Spleen (tissue), 11 donors: ENCODE data around the gene NUDT16. TPM values are rescaled to one million over a fixed set of nuclear protein-coding genes. Genes with fewer than 3 reads are reported as not detected.

Experiments
- DNase-seq: peaks from one replicate; pipeline ENCODE4 v3.0.0-alpha.2; 2020
- H3K27ac ChIP-seq, 8 donors: fragments of 200-600 bp; sonication (generic) in 7 of 8; 1 replicate in 4 of 8; 2 replicates in 4 of 8; pipeline versions ENCODE4 v1.5.0 to v1.8.0; 2016 to 2021; ENCODE audit warnings: inconsistent platforms in 4 of 8, mild to moderate bottlenecking in 4 of 8, moderate library complexity in 1 of 8
- H3K27me3 ChIP-seq, 7 donors: fragments of 200-600 bp; sonication (generic) in 6 of 7; replicated peaks in 1 of 7; 1 replicate in 4 of 7; 2 replicates in 3 of 7; pipeline versions ENCODE4 v1.5.0 to v1.8.0; 2016 to 2021; ENCODE audit warnings: inconsistent platforms in 3 of 7, mild to moderate bottlenecking in 1 of 7
- H3K36me3 ChIP-seq, 6 donors: fragments of 200-600 bp; sonication (generic) in 5 of 6; 1 replicate in 4 of 6; 2 replicates in 2 of 6; pipeline versions ENCODE4 v1.5.0 to v1.8.0; 2016 to 2021; ENCODE audit warnings: inconsistent platforms in 2 of 6
- H3K4me1 ChIP-seq, 6 donors: fragments of 200-600 bp; sonication (generic) in 5 of 6; 1 replicate in 3 of 6; 2 replicates in 3 of 6; pipeline versions ENCODE4 v1.5.0 to v1.8.0; 2016 to 2021; ENCODE audit warnings: inconsistent platforms in 3 of 6
- H3K4me3 ChIP-seq, 8 donors: fragments of 200-600 bp; sonication (generic) in 7 of 8; 1 replicate in 4 of 8; 2 replicates in 4 of 8; pipeline versions ENCODE4 v1.5.0 to v1.8.0; 2016 to 2021; ENCODE audit warnings: inconsistent platforms in 4 of 8, mild to moderate bottlenecking in 4 of 8, moderate library complexity in 2 of 8
- H3K9me3 ChIP-seq, 8 donors: fragments of 200-600 bp; sonication (generic) in 7 of 8; 1 replicate in 4 of 8; 2 replicates in 4 of 8; pipeline versions ENCODE4 v1.5.0 to v1.8.0; 2016 to 2021; ENCODE audit warnings: inconsistent platforms in 4 of 8
- POLR2A ChIP-seq, 3 donors: fragments of 450-650 bp; IDR thresholded peaks; one replicate each; pipeline ENCODE4 v1.5.1; 2017; ENCODE audit warnings: antibody characterized with exemption in 3 of 3, mild to moderate bottlenecking in 1 of 3
- POLR2AphosphoS5 ChIP-seq, 3 donors: sonication (generic); formaldehyde crosslinking; IDR thresholded peaks; one replicate each; pipeline ENCODE4 v1.5.1; 2017; ENCODE audit warnings: antibody characterized with exemption in 3 of 3
- WGBS, 5 donors: extraction: QIAGEN DNeasy Blood & Tissue Kit in 3 of 5; methylation state at CpG; one replicate each; pipeline versions ENCODE4 v1.1.5 to v1.1.7; 2013 to 2018; 5-methylcytosine and 5-hydroxymethylcytosine counted together
- intact Hi-C: fragments of 100-400 bp; cut with DNase I; formaldehyde crosslinking; loops from one replicate; pipeline ENCODE4 v1.15.0; 2023; ENCODE audit warnings: low total_unique reads
- polyA plus RNA-seq, 3 donors: library from polyadenylated mRNA; stranded (reverse); fragments of 200-250 nt; gene quantifications; one replicate each; pipeline ENCODE4 v1.2.1, GENCODE V29; 2013
- total RNA-seq, 7 donors: library from RNA; depleted of rRNA in 3 of 7; stranded (reverse); fragments of >200 nt in 3 of 7; fragmentation: NEBNext Ultra II Directional in 4 of 7; extraction: Animal tissue kit (Norgen Biotek cat#: 25700) in 4 of 7; gene quantifications; one replicate each; pipeline versions ENCODE4 v1.1.0 to v1.2.1, GENCODE V29; 2016 to 2021
- TF ChIP-seq, protein P1 (sequence below), 11 experiments: fragments of 200-600 bp in 7 of 11; fragments of 450-650 bp in 4 of 11; sonication (generic) in 4 of 11; IDR thresholded peaks in 8 of 11; conservative IDR thresholded peaks in 3 of 11; 1 replicate in 7 of 11; 2 replicates in 4 of 11; pipeline versions ENCODE4 v1.4.0 to v1.8.0; 2016 to 2021; ENCODE audit warnings: antibody characterized with exemption in 11 of 11, inconsistent platforms in 4 of 11, mild to moderate bottlenecking in 1 of 11
- donor health status: healthy with polysubstance abuse.
- donor health status: DM: no; HTN: no; CAD: no; lungs with moderate emphysema.
- donor health status: DM: no; HTN: no; CAD: no.
- donor health status: Bipolar disorder and iron deficiency.
- donor health status: healthy.
- donor health status: DM: no; HTN: no; CAD: no.
- donor health status: DM: yes; HTN: yes; CAD: no.

NUDT16 gene
- total and polyA plus RNA-seq, 10 donors, result 13.2 to 64.5 (median 23.1) TPM

DNA sequence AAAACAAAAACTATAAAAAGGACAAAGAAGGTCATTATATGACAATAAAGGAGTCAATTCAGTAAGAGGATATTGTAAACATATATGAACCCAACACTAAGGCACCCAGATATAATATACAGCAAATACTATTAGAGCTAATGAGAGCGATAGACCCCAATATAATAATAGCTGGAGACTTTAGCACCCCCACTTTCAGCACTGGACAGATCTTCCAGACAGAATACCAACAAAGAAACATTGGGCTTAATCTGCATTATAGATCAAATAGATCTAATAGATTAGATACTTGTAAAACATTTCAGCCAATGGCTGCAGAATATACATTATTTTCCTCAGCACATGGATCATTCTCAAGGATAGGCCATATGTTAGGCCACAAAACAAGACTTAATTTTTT lies 53.4 kb downstream of the NUDT16 start:
- Histone ChIP-seq H3K27me3 (no peaks in the 10 kb centered on the region), H3K27ac (no peak overlapping the region), H3K4me3 (no peak overlapping the region), H3K36me3 (no peaks in the 10 kb centered on the region), H3K4me1 (no peaks in the 10 kb centered on the region), H3K9me3 (peaks cover 0 to 3% (median 0%) of the 10 kb centered on the region in 8 donors)
- TF ChIP-seq POLR2A (IDR thresholded peaks at IDR 0.05), result no peak
- TF ChIP-seq POLR2AphosphoS5 (IDR thresholded peaks at IDR 0.05), result no peak
- TF ChIP-seq, protein P1, sequence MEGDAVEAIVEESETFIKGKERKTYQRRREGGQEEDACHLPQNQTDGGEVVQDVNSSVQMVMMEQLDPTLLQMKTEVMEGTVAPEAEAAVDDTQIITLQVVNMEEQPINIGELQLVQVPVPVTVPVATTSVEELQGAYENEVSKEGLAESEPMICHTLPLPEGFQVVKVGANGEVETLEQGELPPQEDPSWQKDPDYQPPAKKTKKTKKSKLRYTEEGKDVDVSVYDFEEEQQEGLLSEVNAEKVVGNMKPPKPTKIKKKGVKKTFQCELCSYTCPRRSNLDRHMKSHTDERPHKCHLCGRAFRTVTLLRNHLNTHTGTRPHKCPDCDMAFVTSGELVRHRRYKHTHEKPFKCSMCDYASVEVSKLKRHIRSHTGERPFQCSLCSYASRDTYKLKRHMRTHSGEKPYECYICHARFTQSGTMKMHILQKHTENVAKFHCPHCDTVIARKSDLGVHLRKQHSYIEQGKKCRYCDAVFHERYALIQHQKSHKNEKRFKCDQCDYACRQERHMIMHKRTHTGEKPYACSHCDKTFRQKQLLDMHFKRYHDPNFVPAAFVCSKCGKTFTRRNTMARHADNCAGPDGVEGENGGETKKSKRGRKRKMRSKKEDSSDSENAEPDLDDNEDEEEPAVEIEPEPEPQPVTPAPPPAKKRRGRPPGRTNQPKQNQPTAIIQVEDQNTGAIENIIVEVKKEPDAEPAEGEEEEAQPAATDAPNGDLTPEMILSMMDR (IDR thresholded peaks at IDR 0.05 in 8 of 11, conservative IDR thresholded peaks at IDR 0.05 in 3 of 11), result no peak
- intact Hi-C loops, result no loop called here
- 90 to 100% (median 95%) methylated on average over 1 of the region's 1 CpG for WGBS, 5 donors
- DNase-seq, result no peak

Other genes with a start within 250 kb of the NUDT16 start
- gene MRPL3, start 121.2 kb downstream of the NUDT16 start, total RNA-seq, result 10 to 100 TPM; 39.9 to 60.2 (median 52.7) TPM
- gene MRPL3, start 121.2 kb downstream of the NUDT16 start, polyA plus RNA-seq, result 10 to 100 TPM; 46.7 to 66.9 (median 52.6) TPM